Tibial nerve (tissue), 4 donors: ENCODE results near the gene MYO1B. TPM values are rescaled to one million over a fixed set of nuclear protein-coding genes. Genes with fewer than 3 reads are reported as not detected.

ENCODE experiments used
- DNase-seq, 2 donors: peaks; one replicate each; pipeline ENCODE4 v3.0.0-alpha.2; 2019; ENCODE audit warnings: low spot score in 2 of 2
- H3K27ac ChIP-seq, 4 donors: fragments of 200-600 bp; sonication (generic) in 3 of 4; one replicate each; pipeline ENCODE4 v1.5.1; 2017 to 2019; ENCODE audit warnings: mild to moderate bottlenecking in 1 of 4
- H3K27me3 ChIP-seq, 2 donors: fragments of 200-600 bp; sonication (generic) in 1 of 2; one replicate each; pipeline versions ENCODE4 v1.5.1 to v1.6.0; 2017 to 2019
- H3K36me3 ChIP-seq, 3 donors: fragments of 200-600 bp; sonication (generic); one replicate each; pipeline ENCODE4 v1.5.1; 2018 to 2019
- H3K4me1 ChIP-seq, 4 donors: fragments of 200-600 bp; sonication (generic) in 3 of 4; one replicate each; pipeline ENCODE4 v1.5.1; 2017 to 2019
- H3K4me3 ChIP-seq, 4 donors: fragments of 200-600 bp; sonication (generic) in 3 of 4; one replicate each; pipeline ENCODE4 v1.5.1; 2017 to 2019; ENCODE audit warnings: mild to moderate bottlenecking in 1 of 4, moderate library complexity in 1 of 4
- H3K9me3 ChIP-seq, 4 donors: fragments of 200-600 bp; sonication (generic) in 3 of 4; one replicate each; pipeline ENCODE4 v1.5.1; 2017 to 2019
- EP300 ChIP-seq, 2 donors: sonication (generic); formaldehyde crosslinking; IDR thresholded peaks; one replicate each; pipeline ENCODE4 v1.6.1; 2017; ENCODE audit warnings: antibody characterized with exemption in 2 of 2, mild to moderate bottlenecking in 1 of 2
- POLR2A ChIP-seq, 2 donors: fragments of 450-650 bp; IDR thresholded peaks; one replicate each; pipeline ENCODE4 v1.6.1; 2017; ENCODE audit warnings: antibody characterized with exemption in 2 of 2, mild to moderate bottlenecking in 2 of 2, moderate library complexity in 2 of 2
- WGBS, 2 donors: methylation state at CpG; one replicate each; pipeline ENCODE4 v1.1.5; 2018; 5-methylcytosine and 5-hydroxymethylcytosine counted together
- total RNA-seq, 4 donors: library from RNA; depleted of rRNA; stranded (reverse); fragments of >200 nt; gene quantifications; one replicate each; pipeline ENCODE4 v1.1.0, GENCODE V29; 2016
- TF ChIP-seq, protein P1 (sequence below), 5 experiments: fragments of 200-600 bp in 3 of 5; fragments of 450-650 bp in 2 of 5; sonication (generic) in 3 of 5; IDR thresholded peaks; one replicate each; pipeline ENCODE4 v1.5.1; 2016 to 2019; ENCODE audit warnings: antibody characterized with exemption in 5 of 5, mild to moderate bottlenecking in 3 of 5, moderate library complexity in 2 of 5

The MYO1B gene
- total RNA-seq, 4 donors from 2014 or later, result 27.9 to 44.4 (median 36.8) TPM

DNA sequence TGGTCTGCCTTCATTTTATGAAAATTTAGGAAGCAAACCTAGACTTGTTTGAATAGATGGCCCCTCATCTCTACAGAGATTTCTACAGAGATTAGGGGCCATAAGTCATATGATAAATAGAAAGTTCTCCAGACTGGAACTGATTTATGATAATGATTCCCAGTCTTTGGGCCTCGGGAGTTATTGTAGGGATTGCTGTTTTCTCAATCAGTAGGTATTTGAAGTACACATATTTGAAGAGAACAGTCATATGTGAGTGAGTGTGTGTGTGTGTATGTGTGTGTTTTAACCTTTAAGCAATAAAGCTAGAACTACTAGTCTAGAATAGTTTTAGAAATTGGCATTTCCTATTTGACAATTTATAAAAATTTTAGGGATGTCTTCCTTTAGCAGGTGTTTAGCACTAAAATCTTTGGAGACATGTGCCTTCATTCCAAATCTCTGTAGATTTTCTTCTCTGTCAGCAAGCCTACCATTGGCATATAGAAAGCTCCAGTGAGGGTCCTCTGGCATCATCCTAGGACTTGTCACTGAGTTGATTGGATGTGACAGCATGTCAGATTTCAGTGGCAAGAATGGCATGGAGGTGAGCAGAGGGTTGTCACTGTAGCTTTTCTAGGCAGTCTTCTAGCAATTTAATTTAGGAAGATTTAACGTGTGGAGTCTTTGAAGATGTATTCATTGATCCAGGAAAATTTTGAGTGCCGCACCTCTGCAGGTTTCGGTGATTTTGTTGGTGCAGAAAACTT lies 71.2 kb downstream of the MYO1B start:
- Histone ChIP-seq H3K4me3 (no peak overlapping the region), H3K36me3 (no peaks in the 10 kb centered on the region), H3K27me3 (no peaks in the 10 kb centered on the region), H3K27ac (no peak overlapping the region), H3K4me1 (peaks cover 0 to 22% (median 15%) of the 10 kb centered on the region in 4 donors), H3K9me3 (no peaks in the 10 kb centered on the region)
- no peak for TF ChIP-seq POLR2A (IDR thresholded peaks at IDR 0.05)
- TF ChIP-seq EP300 (IDR thresholded peaks at IDR 0.05), result no peak
- TF ChIP-seq, protein P1, sequence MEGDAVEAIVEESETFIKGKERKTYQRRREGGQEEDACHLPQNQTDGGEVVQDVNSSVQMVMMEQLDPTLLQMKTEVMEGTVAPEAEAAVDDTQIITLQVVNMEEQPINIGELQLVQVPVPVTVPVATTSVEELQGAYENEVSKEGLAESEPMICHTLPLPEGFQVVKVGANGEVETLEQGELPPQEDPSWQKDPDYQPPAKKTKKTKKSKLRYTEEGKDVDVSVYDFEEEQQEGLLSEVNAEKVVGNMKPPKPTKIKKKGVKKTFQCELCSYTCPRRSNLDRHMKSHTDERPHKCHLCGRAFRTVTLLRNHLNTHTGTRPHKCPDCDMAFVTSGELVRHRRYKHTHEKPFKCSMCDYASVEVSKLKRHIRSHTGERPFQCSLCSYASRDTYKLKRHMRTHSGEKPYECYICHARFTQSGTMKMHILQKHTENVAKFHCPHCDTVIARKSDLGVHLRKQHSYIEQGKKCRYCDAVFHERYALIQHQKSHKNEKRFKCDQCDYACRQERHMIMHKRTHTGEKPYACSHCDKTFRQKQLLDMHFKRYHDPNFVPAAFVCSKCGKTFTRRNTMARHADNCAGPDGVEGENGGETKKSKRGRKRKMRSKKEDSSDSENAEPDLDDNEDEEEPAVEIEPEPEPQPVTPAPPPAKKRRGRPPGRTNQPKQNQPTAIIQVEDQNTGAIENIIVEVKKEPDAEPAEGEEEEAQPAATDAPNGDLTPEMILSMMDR (IDR thresholded peaks at IDR 0.05), result no peak
- WGBS, 2 donors, result 64 to 67% methylated on average over 4 of the region's 4 CpGs
- no peak for DNase-seq

DNA sequence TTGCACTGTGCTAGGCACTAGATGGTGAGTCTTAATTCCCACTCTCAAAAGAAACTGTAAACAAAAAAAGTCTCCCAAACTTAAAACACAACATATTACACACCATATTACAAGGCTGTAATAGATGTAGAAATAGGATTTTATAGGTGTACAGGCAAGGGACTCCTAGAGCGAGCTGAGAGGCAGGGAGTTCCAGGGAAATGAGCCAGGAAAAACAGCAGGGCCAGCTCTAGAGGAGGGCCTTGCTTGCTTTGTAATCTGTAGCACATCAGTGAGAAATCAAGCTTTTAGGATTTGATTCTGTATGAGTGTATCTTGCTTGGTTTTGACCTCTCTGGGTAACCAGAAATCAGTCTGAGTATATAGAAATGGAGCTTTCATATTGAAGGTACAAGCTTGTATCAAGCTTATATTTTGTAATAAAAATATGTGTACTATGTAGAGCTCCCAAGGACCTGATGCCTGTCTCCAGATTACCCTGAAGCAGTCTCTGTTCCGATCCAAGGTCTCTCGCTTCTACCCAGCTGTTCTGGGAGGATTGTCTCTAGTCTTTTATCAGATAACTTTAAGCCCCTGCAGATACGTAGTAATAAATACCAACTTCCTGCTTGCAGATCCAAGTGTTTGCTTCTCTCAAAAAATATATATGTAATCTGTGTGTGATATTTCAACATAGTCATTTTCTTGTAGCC lies 73.0 kb downstream of the MYO1B start:
- Histone ChIP-seq H3K27me3 (no peaks in the 10 kb centered on the region), H3K4me3 (no peak overlapping the region), H3K27ac (peak overlapping the region in 2 of 4 donors; percentile 23 to 38), H3K9me3 (no peaks in the 10 kb centered on the region), H3K36me3 (no peaks in the 10 kb centered on the region), H3K4me1 (peaks cover 0 to 29% (median 19%) of the 10 kb centered on the region in 4 donors)
- DNase-seq, result no peak
- 38 to 48% methylated on average over 4 of the region's 4 CpGs for WGBS, 2 donors
- TF ChIP-seq POLR2A (IDR thresholded peaks at IDR 0.05) (no peak), EP300 (IDR thresholded peaks at IDR 0.05) (no peak)
- TF ChIP-seq, protein P1 (IDR thresholded peaks at IDR 0.05), result no peak

DNA sequence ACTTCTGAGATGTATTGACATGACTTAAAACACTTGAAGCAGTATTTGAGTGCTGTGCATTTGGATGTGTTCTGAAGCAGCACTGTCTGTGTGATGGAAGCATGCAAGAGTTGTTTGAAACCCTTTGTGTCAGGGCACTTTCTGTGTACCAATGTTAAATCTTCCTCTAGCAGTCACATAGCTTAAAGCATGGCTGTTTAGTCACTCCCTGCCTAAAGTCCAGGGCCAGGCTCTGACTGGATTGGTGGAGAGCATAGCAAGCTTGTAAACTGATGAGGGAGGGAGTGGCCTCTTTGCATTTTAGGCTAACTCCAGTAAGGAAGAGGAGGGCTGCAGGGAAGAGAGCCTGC lies 73.5 kb downstream of the MYO1B start:
- no peaks in the 10 kb centered on the region for H3K36me3 ChIP-seq
- no peaks in the 10 kb centered on the region for H3K9me3 ChIP-seq
- H3K27me3 ChIP-seq, result no peaks in the 10 kb centered on the region
- H3K4me3 ChIP-seq, result no peak overlapping the region
- peaks cover 0 to 29% (median 19%) of the 10 kb centered on the region in 4 donors for H3K4me1 ChIP-seq
- DNase-seq, result no peak
- peak overlapping the region in 2 of 4 donors; percentile 23 to 38 for H3K27ac ChIP-seq
- TF ChIP-seq EP300 (IDR thresholded peaks at IDR 0.05), result no peak
- TF ChIP-seq, protein P1 (IDR thresholded peaks at IDR 0.05), result no peak
- no peak for TF ChIP-seq POLR2A (IDR thresholded peaks at IDR 0.05)

DNA sequence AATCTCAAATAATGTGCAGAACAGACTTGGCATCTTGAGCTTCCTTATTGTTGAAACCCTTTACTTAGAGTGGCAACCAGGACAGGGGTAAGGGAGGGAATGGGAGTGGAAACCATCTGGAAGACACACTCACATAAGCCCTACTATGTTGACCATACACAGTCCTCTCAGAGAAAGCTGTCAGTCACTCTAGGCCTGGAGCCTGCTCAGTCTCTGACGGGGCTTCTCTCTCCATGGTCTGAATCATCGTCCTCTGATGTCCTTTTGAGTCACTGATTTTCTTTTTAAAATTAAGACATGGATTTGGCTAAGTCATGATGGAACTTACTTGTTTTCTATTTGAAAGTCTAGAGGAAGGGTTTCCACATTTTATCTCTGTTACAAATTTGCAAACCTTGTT lies 74.0 kb downstream of the MYO1B start:
- WGBS, 2 donors, result 69 to 71% methylated on average over 2 of the region's 2 CpGs

More for the DNA sequence above, 74.0 kb downstream of the MYO1B start:
- no peaks in the 10 kb centered on the region for H3K36me3 ChIP-seq
- no peaks in the 10 kb centered on the region for H3K27me3 ChIP-seq
- no peak overlapping the region for H3K4me3 ChIP-seq
- H3K9me3 ChIP-seq, result no peaks in the 10 kb centered on the region
- H3K27ac ChIP-seq, result peak overlapping the region in 1 of 4 donors; percentile 38
- DNase-seq, result no peak
- peaks cover 0 to 29% (median 19%) of the 10 kb centered on the region in 4 donors for H3K4me1 ChIP-seq
- no peak for TF ChIP-seq POLR2A (IDR thresholded peaks at IDR 0.05)
- TF ChIP-seq EP300 (IDR thresholded peaks at IDR 0.05), result no peak
- TF ChIP-seq, protein P1 (IDR thresholded peaks at IDR 0.05), result no peak
